Measurements from ENCODE around the gene C11orf68. TPM values are rescaled to one million over a fixed set of nuclear protein-coding genes. Genes with fewer than 3 reads are reported as not detected.

Gene C11orf68
- total and polyA plus RNA-seq, 9 of the 15 experiments (the other 6 are each of a cell fraction or from before 2014, with no cell fraction given): 3.6 to 35.9 (median 12.8) TPM

DNA sequence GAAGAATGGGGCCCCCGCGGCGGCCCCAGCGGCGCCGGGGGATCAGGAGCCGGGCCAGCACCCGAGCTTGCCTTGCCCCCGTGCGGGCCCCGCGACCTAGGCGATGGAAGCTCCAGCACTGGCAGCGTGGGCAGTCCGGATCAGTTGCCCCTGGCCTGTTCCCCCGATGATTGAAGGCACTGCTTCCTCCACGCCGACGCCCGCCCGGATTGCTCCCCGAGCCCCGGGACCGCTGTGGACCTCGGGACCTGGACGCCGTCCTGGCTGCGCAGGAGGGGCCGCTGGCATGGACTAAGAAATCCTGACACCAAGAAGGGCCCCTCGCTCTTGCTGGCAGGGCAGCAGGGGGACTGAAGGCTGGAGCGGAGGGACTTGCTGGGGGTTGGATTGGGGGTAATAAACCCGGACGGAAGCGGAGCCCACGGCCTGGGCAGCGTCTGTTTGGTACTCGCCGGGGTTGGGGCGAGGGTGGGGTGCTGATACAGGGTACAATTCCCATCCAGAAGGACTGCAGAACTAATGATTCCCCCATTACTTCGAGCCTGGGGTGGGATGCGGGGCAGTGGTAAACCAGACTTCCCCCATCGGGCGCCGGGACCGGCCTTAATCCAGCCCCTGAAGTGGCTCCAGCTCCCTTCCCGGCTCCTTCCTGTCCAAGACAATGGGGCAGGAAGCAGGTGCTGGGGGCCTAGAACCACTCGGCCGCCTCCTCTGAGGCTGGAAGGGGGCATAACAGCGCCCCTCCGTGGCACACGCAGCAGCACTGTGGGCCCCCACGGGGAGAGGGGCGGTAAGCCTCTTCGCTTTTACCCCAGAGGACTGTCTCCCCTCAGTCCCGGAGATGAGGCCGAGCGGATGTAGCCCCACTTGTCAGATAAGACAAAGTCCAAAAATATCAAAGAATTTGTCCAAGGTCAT, 27.4 kb downstream of the C11orf68 start (continued):
- TF ChIP-seq YY1 (IDR thresholded peaks at IDR 0.05; ENCODE audit: borderline replicate concordance in 1 of 3, control insufficient read depth in 1 of 3, extremely low read depth in 1 of 3, insufficient read depth in 3 of 3, insufficient read length in 1 of 3, insufficient replicate concordance in 2 of 3, low read depth in 1 of 3, low read length in 2 of 3) (peak in 2 of 3 experiments; percentile 37 to 47), NFYB (IDR thresholded peaks at IDR 0.05; ENCODE audit: extremely low read depth, insufficient read length) (no peak), MNT (conservative IDR thresholded peaks at IDR 0.05) (peak in 1 of 2 experiments; percentile 43; a peak in 1 of 4 replicates), BHLHE40 (IDR thresholded peaks at IDR 0.05; ENCODE audit: low read length) (peak; percentile 86), HNRNPH1 (optimal IDR thresholded peaks at IDR 0.05; ENCODE audit: low read depth, low read length) (no peak), ZNF76 (CRISPR knock-in tag; IDR thresholded peaks at IDR 0.05; ENCODE audit: borderline replicate concordance) (no peak), ARID1B (IDR thresholded peaks at IDR 0.05) (peak; percentile 36), ZBTB1 (CRISPR knock-in tag; IDR thresholded peaks at IDR 0.05; ENCODE audit: borderline replicate concordance, low read depth) (no peak), KAT8 (IDR thresholded peaks at IDR 0.05; ENCODE audit: low read depth) (no peak), HDGF (IDR thresholded peaks at IDR 0.05) (no peak), OTX1 (CRISPR knock-in tag; IDR thresholded peaks at IDR 0.05) (0 out of 2 replicates have a peak, but pooled peaks have one; percentile 12), PPARD (CRISPR knock-in tag; IDR thresholded peaks at IDR 0.05) (no peak), ESRRA (IDR thresholded peaks at IDR 0.05; ENCODE audit: borderline replicate concordance, low read depth) (peak; percentile 83)
- TF ChIP-seq, protein P1, sequence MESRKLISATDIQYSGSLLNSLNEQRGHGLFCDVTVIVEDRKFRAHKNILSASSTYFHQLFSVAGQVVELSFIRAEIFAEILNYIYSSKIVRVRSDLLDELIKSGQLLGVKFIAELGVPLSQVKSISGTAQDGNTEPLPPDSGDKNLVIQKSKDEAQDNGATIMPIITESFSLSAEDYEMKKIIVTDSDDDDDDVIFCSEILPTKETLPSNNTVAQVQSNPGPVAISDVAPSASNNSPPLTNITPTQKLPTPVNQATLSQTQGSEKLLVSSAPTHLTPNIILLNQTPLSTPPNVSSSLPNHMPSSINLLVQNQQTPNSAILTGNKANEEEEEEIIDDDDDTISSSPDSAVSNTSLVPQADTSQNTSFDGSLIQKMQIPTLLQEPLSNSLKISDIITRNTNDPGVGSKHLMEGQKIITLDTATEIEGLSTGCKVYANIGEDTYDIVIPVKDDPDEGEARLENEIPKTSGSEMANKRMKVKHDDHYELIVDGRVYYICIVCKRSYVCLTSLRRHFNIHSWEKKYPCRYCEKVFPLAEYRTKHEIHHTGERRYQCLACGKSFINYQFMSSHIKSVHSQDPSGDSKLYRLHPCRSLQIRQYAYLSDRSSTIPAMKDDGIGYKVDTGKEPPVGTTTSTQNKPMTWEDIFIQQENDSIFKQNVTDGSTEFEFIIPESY (CRISPR knock-in tag; IDR thresholded peaks at IDR 0.05): 0 out of 2 replicates have a peak, but pooled peaks have one; percentile 30
- TF ChIP-seq, protein P2, sequence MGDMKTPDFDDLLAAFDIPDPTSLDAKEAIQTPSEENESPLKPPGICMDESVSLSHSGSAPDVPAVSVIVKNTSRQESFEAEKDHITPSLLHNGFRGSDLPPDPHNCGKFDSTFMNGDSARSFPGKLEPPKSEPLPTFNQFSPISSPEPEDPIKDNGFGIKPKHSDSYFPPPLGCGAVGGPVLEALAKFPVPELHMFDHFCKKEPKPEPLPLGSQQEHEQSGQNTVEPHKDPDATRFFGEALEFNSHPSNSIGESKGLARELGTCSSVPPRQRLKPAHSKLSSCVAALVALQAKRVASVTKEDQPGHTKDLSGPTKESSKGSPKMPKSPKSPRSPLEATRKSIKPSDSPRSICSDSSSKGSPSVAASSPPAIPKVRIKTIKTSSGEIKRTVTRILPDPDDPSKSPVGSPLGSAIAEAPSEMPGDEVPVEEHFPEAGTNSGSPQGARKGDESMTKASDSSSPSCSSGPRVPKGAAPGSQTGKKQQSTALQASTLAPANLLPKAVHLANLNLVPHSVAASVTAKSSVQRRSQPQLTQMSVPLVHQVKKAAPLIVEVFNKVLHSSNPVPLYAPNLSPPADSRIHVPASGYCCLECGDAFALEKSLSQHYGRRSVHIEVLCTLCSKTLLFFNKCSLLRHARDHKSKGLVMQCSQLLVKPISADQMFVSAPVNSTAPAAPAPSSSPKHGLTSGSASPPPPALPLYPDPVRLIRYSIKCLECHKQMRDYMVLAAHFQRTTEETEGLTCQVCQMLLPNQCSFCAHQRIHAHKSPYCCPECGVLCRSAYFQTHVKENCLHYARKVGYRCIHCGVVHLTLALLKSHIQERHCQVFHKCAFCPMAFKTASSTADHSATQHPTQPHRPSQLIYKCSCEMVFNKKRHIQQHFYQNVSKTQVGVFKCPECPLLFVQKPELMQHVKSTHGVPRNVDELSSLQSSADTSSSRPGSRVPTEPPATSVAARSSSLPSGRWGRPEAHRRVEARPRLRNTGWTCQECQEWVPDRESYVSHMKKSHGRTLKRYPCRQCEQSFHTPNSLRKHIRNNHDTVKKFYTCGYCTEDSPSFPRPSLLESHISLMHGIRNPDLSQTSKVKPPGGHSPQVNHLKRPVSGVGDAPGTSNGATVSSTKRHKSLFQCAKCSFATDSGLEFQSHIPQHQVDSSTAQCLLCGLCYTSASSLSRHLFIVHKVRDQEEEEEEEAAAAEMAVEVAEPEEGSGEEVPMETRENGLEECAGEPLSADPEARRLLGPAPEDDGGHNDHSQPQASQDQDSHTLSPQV (IDR thresholded peaks at IDR 0.05): peak; percentile 61
- TF ChIP-seq, protein P3, sequence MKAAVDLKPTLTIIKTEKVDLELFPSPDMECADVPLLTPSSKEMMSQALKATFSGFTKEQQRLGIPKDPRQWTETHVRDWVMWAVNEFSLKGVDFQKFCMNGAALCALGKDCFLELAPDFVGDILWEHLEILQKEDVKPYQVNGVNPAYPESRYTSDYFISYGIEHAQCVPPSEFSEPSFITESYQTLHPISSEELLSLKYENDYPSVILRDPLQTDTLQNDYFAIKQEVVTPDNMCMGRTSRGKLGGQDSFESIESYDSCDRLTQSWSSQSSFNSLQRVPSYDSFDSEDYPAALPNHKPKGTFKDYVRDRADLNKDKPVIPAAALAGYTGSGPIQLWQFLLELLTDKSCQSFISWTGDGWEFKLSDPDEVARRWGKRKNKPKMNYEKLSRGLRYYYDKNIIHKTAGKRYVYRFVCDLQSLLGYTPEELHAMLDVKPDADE (conservative IDR thresholded peaks at IDR 0.05; ENCODE audit: control insufficient read depth, low read depth, low read length): peak; percentile 75; the same call in 1 of the 2 replicates
